NCI-H345 (cell line): ENCODE data around the gene EBF3.

Experiments
- DNase-seq: peaks from one replicate; lab custom pipeline; 2025; lab: John Stamatoyannopoulos, UW

The EBF3 gene

GRCh38 chr10:129851941-129852640 is 112.0 kb downstream of the EBF3 start:
- no peak for DNase-seq

GRCh38 chr10:129850790-129851189 is 113.3 kb downstream of the EBF3 start:
- no peak for DNase-seq

GRCh38 chr10:129850316-129850715 is 113.8 kb downstream of the EBF3 start:
- no peak for DNase-seq

DNA sequence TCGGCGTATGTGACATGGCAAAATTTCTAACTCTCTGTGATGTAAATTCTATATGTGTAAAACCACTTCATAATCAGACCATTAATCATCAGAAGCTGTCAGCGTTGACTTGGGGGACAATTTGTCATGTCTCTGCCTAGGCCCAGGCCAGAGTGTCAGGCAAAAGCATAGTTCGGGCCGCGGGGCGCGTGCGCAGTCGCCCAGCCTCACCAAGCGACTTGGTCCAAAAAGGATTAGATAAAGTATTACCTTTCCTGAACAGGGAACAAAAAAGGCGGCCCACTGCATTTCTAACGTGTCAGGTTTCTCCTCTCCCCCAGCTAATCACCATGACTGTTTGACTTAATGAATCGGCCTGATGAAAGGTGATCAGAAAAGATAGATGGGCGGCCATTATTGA is 114.2 kb downstream of the EBF3 start:
- DNase-seq: no peak

DNA sequence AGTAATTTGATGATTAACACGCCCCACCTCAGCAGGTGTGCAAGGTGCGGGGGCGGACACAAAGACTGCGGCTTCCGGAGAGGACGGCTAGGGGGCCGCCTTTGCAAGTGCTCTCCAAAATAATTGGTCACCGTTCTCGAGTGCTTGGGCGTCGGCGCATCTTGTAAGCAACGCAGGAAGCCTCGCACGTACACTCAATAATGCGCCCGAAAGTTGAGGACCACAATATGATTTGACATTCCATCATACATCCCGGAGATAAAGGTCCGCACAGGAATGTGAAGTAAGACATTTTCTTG is 114.7 kb downstream of the EBF3 start:
- DNase-seq: no peak

- DNase-seq: no peak
These were observed 115.2 kb downstream of the EBF3 start for GRCh38 chr10:129848696-129849451.

- DNase-seq: no peak
These were observed 116.2 kb downstream of the EBF3 start for GRCh38 chr10:129847741-129848483.

- no peak for DNase-seq
These were observed 117.1 kb downstream of the EBF3 start for GRCh38 chr10:129846991-129847391.

- DNase-seq: no peak
These were observed 118.8 kb downstream of the EBF3 start for GRCh38 chr10:129845111-129845753.

- no peak for DNase-seq
These were observed 119.8 kb downstream of the EBF3 start for GRCh38 chr10:129844216-129844766.

DNA sequence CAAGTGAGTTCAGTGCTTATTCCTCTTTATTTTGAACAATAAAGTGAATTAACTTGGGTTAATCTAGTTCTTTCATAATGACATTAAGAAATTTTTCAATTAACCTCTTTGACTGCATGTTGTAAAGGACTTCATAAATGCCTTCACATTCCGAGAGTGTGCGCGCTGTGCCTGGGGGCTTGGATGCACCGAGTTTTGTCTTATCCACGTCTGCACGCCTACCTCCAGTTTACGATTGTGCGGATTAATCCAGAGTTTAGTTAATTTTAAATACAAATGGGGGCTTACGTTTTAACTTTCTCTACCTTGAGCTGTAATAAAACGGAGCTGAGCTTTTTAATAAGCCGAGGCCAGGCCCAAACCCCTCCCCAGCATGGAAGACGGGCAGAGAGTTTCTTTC is 120.4 kb downstream of the EBF3 start:
- DNase-seq: no peak

- no peak for DNase-seq
These were observed 120.9 kb downstream of the EBF3 start for GRCh38 chr10:129843131-129843541.

- no peak for DNase-seq
These were observed 122.0 kb downstream of the EBF3 start for GRCh38 chr10:129842031-129842430.

DNA sequence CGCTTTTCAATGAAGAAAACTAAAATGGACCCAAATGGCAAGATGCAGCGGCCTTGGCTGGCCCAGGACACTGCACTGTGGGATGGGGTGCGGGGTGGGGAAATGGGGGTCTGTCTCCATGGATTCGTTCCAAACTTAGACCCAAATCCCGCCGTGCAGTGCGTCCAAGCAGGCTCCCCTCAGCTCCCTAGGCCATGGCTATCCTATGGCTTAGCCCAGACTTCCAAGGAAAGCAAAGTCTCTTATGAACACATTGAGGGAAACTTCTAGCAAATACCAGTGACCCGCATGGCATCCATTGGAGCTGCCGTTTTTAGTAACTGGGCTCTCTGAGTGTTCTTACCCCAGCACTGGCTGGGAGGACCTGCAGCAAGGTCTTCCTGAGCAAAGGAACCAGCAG is 122.5 kb downstream of the EBF3 start:
- no peak for DNase-seq

GRCh38 chr10:129841071-129841470 is 123.0 kb downstream of the EBF3 start:
- no peak for DNase-seq

- DNase-seq: no peak
These were observed 123.9 kb downstream of the EBF3 start for GRCh38 chr10:129840196-129840590.

DNA sequence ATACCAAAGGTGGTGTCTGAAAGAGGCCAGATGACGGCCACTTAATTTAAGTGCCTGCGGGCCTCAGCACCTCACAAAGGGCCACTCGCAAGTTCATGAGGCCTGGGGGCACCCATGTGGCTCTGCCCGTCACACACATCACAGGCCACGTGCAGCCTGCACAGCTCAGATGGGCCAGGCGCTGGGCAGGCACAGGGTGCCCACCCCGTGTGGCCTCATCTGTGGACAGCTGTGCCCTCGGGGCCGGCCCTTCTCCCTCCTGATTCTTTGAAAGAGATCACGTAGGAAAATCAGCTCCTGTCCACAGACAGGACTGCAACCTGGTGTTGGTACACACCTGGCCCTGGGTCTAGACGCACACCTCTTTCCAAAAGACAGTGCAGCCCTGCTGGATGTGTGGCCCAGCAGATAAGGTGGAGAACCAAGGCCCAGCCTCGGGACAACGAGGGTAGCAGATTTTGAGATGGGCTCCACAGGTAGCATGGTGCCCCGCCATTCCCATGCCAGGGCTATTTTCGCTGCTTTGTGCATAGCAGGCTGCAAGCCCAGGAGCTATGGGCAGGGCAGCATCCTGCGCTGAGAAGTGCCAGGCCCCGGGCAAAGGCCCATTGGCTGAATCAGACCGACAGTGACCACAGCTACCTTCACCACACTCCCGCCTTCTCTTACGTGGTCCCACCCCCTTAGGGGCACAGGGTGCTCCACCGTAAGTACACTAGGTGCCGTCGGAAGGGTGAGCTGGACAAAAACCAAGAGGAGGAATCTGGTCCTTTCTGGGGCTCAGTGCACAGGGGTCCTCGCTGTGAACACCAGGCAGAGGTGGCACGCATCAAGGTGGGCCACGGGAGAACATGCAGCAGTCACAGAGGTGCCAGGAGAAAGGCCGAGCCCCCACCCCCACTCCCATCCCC is 124.5 kb downstream of the EBF3 start:
- DNase-seq: no peak

GRCh38 chr10:129838794-129839193 is 125.3 kb downstream of the EBF3 start:
- DNase-seq: no peak

- no peak for DNase-seq
These were observed 126.0 kb downstream of the EBF3 start for GRCh38 chr10:129837909-129838582.

DNA sequence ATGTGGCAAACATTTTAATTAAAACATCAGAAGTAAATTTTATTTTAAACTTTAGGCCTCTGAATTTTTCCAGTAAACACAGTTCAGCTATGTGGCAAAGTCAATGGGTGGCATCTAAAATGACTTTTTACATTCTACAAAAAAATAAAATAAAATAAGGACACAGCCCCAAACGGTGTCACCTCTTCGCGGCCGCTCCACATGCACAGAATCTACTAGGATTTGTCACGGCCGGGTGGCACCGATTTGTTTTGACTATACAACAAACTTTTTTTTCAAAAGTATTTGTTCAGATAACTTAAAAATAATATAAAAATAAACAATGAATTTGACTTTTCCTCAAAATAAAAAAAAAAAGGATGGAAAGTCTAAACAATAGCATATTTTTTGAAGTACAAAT is 127.8 kb downstream of the EBF3 start:
- no peak for DNase-seq
